Activated CD8-positive, alpha-beta memory T cell treated with anti-CD3 and anti-CD28 coated beads, Interleukin-2, amount 50 U/mL, for 1 hour (primary cell): ENCODE results near the gene CHD3.

Source experiments
- DNase-seq: peaks from one replicate; pipeline ENCODE4 v3.0.0-alpha.2; 2020; ENCODE audit errors: extremely low read depth

The CHD3 gene

DNA sequence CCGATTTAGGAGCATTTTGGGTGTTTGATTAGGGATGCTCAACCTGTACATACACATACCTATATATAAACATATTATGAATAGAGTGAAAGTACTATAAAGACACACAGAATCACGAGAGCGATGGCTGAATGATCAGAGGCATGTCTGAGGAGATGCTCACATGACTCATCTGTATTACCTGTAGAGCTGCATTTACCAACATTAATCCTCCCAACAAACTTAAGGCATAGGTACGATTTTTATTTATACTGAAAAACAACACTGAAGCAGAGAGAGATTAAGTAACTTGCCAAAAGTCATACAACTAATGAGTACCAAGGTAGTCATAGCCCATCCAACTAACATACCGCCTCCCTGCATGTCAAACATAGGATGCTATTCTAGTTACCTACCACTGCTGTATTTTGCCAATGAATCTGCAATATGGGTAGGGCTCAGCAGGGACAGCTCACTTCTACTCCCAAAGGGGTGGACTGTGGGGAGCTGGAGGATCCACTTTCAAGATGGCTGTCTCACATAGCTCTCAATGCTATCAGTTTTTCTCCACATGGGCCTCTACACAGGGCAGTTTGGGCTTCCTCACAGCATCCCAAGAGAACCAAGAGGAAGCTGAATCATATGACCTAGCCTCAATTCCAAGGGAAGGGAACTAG is 23.5 kb upstream of the CHD3 start:
- DNase-seq, result no peak

DNA sequence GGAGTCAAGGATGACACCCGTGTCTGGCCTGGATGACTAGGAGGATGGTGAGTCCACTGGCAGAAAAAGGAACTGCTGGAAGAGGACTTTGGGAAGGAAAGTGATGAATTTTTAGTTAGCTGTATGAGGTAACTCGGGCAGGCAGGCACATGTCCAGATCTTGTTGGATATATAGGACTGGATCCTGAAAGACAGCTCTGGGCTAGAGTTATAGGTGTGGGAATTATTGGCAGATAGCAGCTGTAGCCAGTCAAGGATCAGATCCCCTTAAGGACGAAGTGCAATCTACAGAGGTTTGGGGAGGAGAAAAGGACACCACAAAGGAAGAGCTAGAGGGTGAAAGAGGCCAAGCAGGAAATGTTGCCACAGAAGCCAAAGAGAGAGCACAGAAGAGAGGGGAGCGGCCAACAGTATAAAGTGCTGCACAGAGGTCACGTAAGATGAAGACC is 20.7 kb upstream of the CHD3 start:
- no peak for DNase-seq

DNA sequence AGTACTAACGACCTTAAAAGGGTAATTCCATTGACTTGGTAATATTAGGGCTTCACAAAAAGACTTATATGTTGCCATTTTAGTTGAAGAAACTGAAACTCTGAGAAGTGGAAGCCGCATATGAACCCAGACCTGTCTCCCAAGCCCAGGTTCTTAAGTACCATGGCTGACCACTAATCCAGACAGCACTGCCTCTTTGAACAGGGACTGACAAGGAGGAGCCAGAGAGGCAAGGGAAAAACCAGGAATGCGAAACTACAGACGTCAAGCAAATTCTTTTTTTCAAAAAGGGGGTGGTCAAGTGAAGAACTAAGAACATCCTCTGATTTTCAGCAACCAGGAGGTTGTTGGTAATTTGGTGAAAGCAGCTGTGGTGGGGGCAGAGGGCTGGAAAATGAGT is 15.5 kb upstream of the CHD3 start:
- no peak for DNase-seq

DNA sequence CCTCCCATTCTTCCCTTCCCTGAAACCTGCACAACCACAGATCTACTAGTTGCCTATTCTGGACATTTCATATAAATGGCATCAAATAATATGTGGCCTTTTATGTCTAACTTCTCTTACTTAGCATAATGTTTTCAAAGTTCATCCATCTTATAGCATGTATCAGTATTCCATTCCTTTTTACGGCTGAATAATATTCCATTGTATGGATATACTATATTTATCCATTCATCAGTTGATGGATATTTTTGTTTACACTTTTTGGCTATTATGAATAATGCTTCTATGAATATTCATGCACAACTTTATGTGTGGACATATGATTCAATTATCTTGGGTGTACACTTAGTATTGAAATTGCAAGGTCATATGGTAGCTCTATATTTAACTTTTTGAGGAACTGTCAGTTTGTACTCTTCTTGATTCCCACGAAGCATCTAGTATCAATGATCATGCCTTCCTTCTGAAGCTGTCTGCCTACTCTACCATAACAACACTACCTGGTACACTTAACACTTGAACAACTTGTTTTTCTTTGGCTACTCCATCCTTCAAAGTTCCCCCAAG is 12.7 kb upstream of the CHD3 start:
- DNase-seq, result no peak

DNA sequence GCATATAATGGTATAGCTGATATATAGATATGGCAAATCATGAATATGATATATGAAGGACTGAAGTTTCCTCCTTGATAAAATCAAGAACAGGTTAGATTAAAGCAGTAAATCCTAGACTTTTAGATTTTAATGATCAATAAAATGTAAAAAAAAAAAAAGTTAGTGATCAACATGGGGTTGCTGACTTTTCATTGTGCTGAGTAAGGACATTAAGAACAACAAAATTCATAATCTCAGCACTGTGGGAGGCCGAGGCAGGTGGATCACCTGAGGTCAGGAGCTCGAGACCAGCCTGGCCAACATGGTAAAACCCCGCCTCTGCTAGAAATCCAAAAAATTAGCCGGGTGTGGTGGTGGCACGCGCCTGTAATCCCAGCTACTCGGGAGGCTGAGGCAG is 10.4 kb upstream of the CHD3 start:
- no peak for DNase-seq

DNA sequence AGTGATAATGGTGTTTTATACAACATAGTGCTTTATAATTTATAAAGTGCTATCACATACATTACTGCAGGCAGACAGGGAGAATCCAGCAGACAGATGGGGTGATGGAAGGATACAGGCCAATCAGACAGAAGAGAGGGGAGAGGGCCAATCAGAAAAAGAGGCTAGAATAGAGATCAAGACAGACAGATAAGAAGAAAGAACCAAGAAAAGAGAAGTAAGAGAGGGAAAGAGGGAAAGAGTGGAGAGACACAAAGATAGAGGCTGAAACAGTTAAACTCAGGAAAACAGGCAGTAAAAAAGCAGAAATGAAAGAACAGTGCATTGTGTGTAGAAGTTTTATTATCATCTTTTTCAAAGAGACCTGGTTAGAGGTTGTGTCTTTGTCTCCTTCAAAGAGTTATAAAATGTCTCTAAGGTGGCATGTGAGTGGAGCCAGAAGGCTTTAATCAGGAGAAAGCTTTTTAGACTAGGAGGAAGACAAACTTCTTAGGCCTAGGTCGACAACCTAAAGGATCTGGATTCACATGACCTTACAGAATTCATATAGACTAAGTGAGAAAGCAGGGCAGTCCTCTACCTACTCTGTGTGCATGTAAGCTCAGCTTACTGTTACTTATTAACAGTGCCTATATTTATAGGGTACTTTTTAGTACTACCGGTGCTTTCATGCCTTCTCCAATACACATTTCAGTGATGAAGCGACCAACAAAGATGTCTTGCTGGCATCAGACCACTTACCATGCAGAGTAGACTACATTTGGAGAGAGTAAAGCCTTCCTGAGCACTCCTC is 8.3 kb upstream of the CHD3 start:
- no peak for DNase-seq

DNA sequence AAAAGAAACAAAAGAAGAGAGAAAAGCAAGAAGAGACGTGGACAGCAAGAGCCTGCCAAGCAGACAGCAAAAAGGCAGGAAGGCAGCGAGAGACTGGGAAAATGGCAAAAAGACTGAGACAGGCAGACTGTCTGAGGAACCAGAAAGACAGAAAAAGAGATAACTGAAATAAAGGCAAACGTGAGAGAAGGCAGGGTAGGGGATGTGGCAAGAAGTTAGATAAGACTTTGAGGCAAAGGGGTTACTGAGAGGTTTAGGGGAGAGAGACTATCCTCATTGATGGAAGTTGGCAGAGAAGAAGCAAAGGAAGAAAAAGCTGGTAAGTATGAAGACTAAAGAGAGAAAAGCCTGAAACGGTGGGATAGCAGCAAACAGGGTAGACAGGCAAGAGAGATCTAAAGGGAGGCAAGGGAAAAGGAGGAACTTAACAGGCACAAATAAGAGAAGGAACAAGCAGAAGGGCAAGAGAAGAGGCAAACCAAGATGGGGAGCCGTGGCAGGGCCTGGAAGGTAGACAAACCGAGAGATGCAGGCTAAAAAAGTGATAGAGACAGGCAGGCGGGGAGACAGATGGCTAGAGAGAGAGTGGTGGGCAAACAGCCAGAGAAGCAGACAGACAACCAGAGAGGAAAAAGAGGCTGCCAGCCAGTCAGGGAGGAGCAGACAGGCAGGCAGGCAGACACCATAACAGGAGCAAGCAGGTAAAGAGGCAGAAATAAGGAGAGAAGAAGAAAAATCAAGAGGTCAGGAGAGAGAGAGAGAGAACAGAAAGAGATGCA is 7.1 kb upstream of the CHD3 start:
- no peak for DNase-seq

DNA sequence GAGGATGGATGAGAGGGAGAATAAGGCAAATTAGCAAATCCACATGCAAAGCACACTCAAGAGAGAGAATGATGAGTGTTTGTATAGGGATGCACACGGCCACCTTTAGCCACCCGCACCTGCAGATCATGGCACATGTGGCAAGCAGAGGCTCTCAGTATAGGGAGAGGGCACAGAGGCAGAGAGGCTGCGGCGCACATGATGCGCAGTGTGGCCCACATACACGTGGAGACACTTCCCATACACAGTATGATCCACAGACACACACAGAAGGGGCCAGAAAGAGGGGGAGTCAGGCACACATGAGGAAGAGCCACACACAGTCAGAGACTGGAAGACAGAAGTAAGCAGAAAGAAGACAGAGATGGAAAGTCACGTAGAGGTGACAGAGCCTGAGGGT is 6.5 kb upstream of the CHD3 start:
- no peak for DNase-seq

DNA sequence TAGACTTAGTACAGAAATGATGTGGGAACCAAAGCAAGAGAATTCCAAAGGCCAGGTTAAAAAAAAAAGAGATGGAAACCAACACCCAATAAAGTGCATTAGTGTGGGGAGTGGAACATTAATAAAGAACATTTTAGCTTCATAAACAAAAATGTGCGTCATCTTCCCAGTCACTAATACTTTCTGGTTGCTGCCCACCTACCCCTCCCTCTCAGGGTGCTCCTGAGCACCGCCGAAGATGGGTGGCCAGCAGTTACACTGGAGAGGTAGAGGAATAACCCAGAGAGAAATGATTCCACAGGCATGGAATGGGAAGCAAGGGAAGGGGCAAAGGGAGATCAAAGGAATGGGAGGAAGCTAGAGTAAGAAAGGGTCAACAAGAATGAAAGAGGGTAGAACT is 6.0 kb upstream of the CHD3 start:
- no peak for DNase-seq

DNA sequence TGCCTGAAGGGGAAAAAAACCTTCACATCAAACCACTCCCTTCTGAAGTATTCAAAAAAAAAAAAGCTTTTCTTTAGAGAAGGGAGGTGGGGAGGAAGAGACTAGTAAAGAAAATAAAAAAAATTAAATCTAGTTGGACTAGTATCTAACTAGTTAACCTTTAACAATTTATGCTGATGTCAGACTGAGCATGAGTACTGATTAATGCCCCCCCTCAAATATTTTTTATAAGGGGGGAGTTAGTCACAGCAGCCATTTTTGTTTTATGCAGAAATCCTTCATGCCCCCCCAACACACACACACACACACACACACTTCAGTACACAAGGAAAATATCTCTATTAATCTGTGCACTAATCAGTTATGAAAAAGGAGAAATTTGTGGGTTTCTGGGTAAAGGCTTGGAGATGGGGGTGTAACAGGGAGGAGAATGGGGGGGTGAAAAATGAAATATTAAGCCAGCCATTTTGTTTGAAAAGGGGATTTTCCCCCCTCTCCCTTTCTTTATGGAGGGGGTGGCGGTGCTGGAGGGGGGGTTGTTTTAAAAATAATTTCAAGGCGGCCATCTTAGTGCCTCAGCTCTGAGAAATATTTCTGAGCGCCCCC is 4.7 kb upstream of the CHD3 start:
- DNase-seq, result no peak

DNA sequence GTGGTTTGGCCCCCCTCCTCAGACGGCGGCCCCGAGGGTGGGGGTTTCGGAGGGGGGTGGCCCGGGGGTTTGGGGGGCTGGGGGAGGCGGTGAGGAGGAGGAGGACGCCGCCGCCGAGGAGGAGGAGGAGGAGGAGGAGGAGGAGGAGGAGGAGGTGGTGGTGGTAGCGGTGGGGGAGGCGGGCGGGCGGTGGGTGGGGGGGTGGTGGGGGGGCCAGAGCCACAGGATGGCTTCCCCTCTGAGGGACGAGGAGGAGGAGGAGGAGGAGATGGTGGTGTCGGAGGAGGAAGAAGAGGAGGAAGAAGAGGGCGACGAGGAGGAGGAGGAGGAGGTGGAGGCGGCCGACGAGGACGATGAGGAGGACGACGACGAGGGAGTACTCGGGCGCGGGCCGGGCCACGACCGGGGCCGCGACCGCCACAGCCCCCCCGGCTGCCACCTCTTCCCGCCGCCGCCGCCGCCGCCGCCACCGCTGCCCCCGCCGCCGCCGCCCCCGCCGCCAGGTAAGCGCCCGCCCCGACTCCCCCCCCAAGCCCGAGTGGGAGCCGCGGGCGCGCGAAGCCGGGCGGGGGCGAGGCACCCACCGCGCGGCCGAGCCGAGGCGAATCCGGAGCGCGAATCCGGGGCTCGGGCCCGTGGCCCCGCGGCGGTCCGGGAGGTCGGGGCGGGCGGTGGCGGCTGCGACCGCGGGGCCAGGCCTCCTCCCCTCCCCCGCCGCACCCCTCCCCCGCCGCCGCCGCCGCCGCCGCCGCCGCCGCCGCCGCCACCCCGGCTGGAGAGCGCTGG is 3.8 kb upstream of the CHD3 start:
- no peak for DNase-seq

DNA sequence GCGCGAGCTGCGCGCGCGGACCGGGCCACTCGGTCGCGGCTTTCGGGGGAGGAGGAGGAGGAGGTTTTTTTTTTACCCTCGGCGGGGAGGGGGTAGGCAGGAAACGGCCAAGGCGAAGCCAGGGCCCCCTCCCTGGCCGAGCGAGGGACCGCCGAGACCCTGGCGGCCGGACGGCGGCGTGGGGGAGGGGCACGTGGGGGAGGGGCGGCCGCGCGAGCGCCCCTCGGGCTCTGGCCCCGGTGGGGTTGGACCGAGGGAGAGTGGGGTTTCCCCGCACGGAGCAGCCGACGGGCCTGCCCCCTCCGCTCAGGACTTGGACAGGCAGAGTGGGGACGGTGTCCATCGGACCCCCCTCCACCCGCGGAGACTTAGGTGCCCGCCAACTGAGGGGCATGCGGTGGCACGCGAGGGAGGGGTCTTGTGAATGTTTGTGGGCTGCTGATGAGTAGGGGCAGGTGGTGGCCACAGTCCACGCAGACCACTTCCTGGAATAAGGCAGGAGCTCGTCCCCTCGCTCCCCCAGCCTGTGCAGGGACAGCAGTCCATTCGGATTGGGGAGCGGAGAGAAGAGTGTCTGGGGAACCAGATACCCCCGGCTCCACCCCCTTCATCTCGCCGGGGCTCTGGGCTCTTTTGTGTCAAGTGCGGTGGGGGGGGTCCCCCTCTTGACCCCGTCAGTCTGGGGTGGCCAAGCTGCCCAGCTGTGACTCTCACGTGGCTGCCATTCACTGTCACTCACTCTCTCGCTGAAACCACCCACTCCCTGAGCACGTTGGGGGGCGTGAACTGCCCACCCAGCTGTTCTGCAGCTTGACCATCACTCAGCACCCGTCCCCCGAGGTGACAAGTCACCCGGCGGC is 3.0 kb upstream of the CHD3 start:
- no peak for DNase-seq

DNA sequence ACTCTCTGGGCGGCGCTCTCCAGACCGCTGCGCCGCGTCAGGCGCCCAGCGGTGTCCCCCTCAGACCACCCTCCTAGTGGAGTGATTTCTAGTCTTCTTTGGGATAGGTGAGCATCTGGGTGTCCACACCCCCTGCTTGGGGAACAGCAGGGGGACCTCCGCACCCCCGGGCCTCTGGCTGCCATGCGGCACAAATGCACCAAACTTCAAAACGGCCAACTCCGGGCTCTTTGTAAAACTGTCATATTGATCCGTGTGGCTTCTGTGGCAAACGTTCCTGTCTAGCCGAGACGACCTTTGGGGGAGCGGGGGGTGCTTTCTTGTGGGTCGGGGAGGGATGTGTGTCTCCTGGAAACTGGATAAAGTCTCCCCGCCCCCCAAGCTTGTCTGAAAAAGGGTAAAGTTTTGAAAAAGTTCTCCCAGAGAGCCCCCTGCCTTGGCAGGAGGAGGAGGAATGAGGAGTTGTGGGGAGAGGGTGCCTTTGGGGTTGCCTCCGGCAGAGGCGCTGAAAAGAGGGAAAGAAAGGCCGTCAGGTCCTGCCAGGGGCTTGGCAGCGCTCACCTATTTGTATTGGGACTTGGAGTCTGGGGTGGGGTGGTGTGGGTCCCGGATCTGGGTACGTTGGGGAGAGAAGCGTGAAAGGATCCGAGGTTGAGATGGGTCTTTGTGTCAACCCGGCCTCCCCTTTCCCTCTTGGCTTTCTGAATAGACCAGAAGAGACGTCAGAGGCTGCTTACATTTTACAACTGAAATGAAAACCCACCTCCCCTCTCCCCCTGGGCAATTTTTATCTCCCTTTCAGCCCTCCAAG is 2.2 kb upstream of the CHD3 start:
- peak; percentile 48 for DNase-seq

DNA sequence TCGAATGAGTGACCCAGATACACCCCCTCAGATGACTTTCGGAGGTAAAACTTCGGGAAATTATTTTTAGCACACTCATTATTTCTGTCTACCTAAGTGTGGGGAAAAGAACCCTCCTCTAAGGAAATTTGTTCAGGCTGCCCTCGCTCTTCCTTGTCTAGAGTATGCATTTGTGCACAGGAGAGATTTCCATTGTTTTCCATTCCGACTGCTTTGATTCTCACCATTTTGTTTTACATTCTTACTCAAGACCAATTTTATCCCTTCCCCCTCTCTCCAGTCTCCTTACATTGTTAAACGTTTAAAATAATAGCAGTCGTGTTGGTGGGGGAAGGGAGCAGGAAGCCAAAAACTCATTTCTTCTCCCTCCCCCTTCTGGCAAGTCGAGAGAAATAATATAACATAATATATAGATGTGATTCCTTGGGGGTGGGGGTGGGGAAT is 1.5 kb upstream of the CHD3 start:
- no peak for DNase-seq

DNA sequence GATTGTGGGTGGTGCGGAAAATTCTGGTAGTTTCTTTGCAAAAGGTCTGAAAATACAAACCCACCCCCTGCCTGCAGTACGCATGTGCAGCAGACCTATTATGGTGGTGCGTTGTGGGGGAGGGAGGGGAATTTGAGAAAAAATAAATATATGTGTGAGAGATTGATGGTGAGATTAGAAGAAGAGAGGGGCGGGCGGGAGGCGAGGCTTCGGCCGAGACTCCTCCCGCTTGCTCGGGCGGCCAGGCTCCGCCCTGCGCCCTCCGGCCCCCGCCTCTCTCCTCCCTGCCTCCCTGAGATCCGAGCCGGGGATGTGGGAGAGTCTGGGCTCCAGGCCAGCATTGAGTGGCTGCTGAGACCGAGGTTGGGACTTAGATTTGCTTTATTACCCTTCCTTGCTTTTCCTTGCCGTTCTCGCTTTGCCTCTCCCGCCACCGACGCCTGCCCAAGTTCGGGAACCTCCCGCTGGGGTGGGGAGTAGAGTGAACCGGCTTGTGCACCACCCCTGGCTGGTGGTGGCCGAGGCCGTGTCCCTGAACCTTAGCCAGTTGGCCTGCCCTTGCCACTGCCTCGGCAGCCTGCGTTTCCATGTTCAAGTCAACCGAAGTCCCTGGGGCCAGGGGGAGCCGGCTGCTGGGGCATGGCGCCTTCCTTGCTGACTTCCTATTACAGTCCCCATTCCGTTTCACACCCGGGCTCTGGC is 956 bp upstream of the CHD3 start:
- DNase-seq, result peak; percentile 73

DNA sequence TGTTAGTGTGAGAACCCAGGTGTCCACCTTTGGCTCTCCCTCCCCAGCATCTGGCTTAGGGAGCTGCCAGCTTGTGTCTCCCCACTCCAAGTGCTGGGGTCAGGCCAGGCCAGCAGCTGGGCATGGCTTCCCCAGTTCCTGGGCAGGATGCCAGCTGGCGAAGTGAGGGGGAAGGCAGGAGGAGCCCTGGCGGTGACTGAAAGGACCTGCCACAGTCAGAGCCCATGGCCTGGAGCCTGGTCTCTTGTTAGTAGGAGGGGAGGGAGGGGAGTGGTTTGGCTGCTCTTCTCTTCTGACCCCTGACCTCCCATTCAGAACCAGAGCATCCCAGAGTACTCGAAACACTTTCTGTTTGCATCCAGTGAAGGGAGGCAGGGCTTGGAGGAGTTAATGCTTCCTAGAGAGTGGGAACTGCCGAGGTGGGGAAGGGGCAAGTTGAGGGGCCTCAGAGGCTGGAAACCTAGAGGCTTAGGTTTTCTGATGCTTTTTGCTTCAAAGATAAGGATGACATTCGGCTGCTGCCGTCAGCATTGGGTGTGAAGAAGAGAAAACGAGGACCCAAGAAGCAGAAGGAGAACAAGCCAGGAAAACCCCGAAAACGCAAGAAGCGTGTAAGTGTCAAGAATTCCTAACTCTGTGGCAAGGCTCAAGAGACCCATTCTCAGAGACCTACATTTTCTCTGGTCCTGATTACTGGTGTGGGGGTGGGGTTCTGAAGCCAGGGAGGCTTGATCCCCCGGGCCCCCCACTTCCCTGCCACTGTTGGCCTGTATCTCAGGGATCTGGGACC is 772 bp downstream of the CHD3 start:
- DNase-seq, result no peak

DNA sequence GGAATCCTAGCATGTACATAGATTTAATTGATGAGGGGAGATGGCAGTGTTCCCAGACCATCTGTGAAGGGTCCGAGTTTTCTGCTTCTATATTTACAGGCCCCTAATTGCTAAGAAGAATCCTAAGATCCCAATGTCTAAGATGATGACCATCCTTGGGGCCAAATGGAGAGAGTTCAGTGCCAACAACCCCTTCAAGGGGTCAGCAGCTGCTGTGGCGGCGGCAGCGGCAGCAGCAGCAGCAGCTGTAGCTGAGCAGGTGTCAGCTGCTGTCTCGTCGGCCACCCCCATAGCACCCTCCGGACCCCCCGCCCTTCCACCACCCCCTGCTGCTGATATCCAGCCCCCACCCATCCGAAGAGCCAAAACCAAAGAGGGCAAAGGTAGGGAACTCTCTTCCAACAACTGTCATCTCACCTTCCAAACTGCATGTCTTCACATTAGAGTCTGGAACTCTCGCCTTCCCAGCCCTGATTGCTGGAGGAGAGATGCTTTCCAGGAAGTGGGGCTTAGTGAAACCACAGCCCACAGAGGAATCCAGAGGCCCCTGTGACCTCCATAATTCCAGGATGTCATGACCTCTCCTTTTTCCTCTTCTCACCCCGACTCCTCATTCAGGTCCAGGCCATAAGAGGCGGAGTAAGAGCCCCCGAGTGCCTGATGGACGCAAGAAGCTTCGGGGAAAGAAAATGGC is 4.7 kb downstream of the CHD3 start:
- no peak for DNase-seq
